K562 (cell line): Measurements from ENCODE around the gene SFMBT2.

ENCODE experiments used
- CBFB ChIP-seq: sonication (generic); formaldehyde crosslinking; IDR thresholded peaks from 2 replicates; pipeline ENCODE4 v1.4.0; 2020; ENCODE audit warnings: mild to moderate bottlenecking, missing genetic modification reagents
- CTCF ChIP-seq, 3 experiments: IDR thresholded peaks in 2 of 3; conservative IDR thresholded peaks in 1 of 3; 2 replicates each; pipeline ENCODE4 v1.5.1; 2011 to 2012; ENCODE audit warnings: low read length in 3 of 3, mild to moderate bottlenecking in 3 of 3, control low read depth in 2 of 3, improper control_type of control experiment in 1 of 3, inconsistent platforms in 1 of 3, low read depth in 1 of 3, mixed read lengths in 1 of 3, moderate library complexity in 1 of 3; ENCODE audit not compliant: insufficient read depth in 2 of 3
- DACH1 ChIP-seq: fragments of 450-650 bp; IDR thresholded peaks from 2 replicates; pipeline ENCODE4 v1.6.1; 2018; ENCODE audit not compliant: partially characterized antibody
- EZH2 ChIP-seq: IDR thresholded peaks from 2 replicates; pipeline ENCODE4 v1.6.1; 2012; ENCODE audit warnings: low read depth, mild to moderate bottlenecking, inconsistent platforms, low read length, borderline replicate concordance
- HDAC1 ChIP-seq, 2 experiments: fragments of 450-650 bp; IDR thresholded peaks; 2 replicates each; pipeline ENCODE4 v1.6.1; 2016 to 2017; ENCODE audit warnings: inconsistent platforms in 1 of 2, mild to moderate bottlenecking in 1 of 2, moderate library complexity in 1 of 2
- KDM5B ChIP-seq: fragments of 200-600 bp; sonication (generic); IDR thresholded peaks from 2 replicates; pipeline ENCODE4 v1.6.1; 2012; ENCODE audit warnings: low read depth, mild to moderate bottlenecking, moderate library complexity, low read length, control low read depth, inconsistent platforms; ENCODE audit not compliant: insufficient replicate concordance
- MEF2A ChIP-seq: IDR thresholded peaks from 2 replicates; pipeline ENCODE4 v1.6.1; 2011; ENCODE audit warnings: low read depth, mild to moderate bottlenecking, low read length, moderate library complexity; ENCODE audit not compliant: control insufficient read depth
- POLR2A ChIP-seq: fragments of 450-650 bp; conservative IDR thresholded peaks from 2 replicates; pipeline ENCODE4 v1.6.1; 2016
- PTRF ChIP-seq: fragments of 450-650 bp; IDR thresholded peaks from 2 replicates; pipeline ENCODE4 v1.6.1; 2016; ENCODE audit warnings: mild to moderate bottlenecking, missing genetic modification characterization, missing compliant biosample characterization

GRCh38 chr10:7340179-7340874, 70.5 kb downstream of the SFMBT2 start:
- TF ChIP-seq CBFB (CRISPR knock-in tag) (no peak), PTRF (tag) (no peak), HDAC1 (IDR thresholded peaks at IDR 0.05) (no peak), CTCF (IDR thresholded peaks at IDR 0.05 in 2 of 3, conservative IDR thresholded peaks at IDR 0.05 in 1 of 3; ENCODE audit: insufficient read depth in 2 of 3, low read depth in 1 of 3, low read length in 3 of 3) (no peak), DACH1 (no peak), MEF2A (no peak), EZH2 (no peak), POLR2A (no peak), KDM5B (no peak)
